GF-D8 (cell line): ENCODE data around the gene SMIM31.

Experiments used
- DNase-seq: peaks from one replicate; lab custom pipeline; 2025; lab: John Stamatoyannopoulos, UW

The SMIM31 gene

GRCh38 chr4:164753873-164754488 is at the start of gene SMIM31:
SMIM31 (plus strand) TSS chr4:164754131; CDS start chr4:164770444, 16,313 bp downstream.
- no peak for DNase-seq

- no peak for DNase-seq
Observed at GRCh38 chr4:164706675-164707074, 47.3 kb upstream of the SMIM31 start.

GRCh38 chr4:164716901-164717300 is 37.0 kb upstream of the SMIM31 start:
- DNase-seq: no peak

GRCh38 chr4:164718827-164719226 is 35.1 kb upstream of the SMIM31 start:
- no peak for DNase-seq

- DNase-seq: no peak
Observed at GRCh38 chr4:164725066-164725465, 28.9 kb upstream of the SMIM31 start.

GRCh38 chr4:164730705-164731393 is 23.1 kb upstream of the SMIM31 start:
- no peak for DNase-seq

GRCh38 chr4:164731827-164732474 is 22.0 kb upstream of the SMIM31 start:
- no peak for DNase-seq

GRCh38 chr4:164734484-164734883 is 19.4 kb upstream of the SMIM31 start:
- no peak for DNase-seq

- no peak for DNase-seq
Observed at GRCh38 chr4:164748375-164748774, 5.6 kb upstream of the SMIM31 start.

GRCh38 chr4:164755432-164755831 is 1.5 kb downstream of the SMIM31 start:
- no peak for DNase-seq

GRCh38 chr4:164756686-164757085 is 2.8 kb downstream of the SMIM31 start:
- DNase-seq: no peak

GRCh38 chr4:164761241-164761640 is 7.3 kb downstream of the SMIM31 start:
- no peak for DNase-seq

- no peak for DNase-seq
Observed at GRCh38 chr4:164761746-164762275, 7.9 kb downstream of the SMIM31 start.

- no peak for DNase-seq
Observed at GRCh38 chr4:164765096-164765495, 11.2 kb downstream of the SMIM31 start.

GRCh38 chr4:164765833-164766232 is 11.9 kb downstream of the SMIM31 start:
- DNase-seq: no peak

GRCh38 chr4:164768516-164768915 is 14.6 kb downstream of the SMIM31 start:
- no peak for DNase-seq

- DNase-seq: no peak
Observed at GRCh38 chr4:164770010-164770724, 16.2 kb downstream of the SMIM31 start.

- no peak for DNase-seq
Observed at GRCh38 chr4:164771088-164771487, 17.2 kb downstream of the SMIM31 start.

GRCh38 chr4:164772076-164772475 is 18.1 kb downstream of the SMIM31 start:
- no peak for DNase-seq

GRCh38 chr4:164779080-164779479 is 25.1 kb downstream of the SMIM31 start:
- no peak for DNase-seq

GRCh38 chr4:164779811-164780216 is 25.9 kb downstream of the SMIM31 start:
- DNase-seq: no peak

- DNase-seq: no peak
Observed at GRCh38 chr4:164780839-164781238, 26.9 kb downstream of the SMIM31 start.
